Muscle of back (tissue), 11 donors: ENCODE results near the gene MAP3K6. TPM values are rescaled to one million over a fixed set of nuclear protein-coding genes. Genes with fewer than 3 reads are reported as not detected.

ENCODE experiments used
- DNase-seq, 3 donors: peaks; one replicate each; pipeline versions ENCODE4 v3.0.0 to v3.0.0-alpha.2; 2013
- polyA plus RNA-seq, 10 donors: library from polyadenylated mRNA; unstranded; fragments of 120-200 nt; gene quantifications; one replicate each; pipeline ENCODE4 v1.2.1, GENCODE V29; 2013; ENCODE audit not compliant: insufficient read length in 10 of 10

Gene MAP3K6
- polyA plus RNA-seq, 10 donors, result 8.7 to 14.8 (median 11.0) TPM

GRCh38 chr1:27379564-27380122, 12.9 kb upstream of the MAP3K6 start:
- no peak for DNase-seq

- DNase-seq, result no peak
Measured at GRCh38 chr1:27377760-27378495, 11.2 kb upstream of the MAP3K6 start.

GRCh38 chr1:27374362-27375086, 7.8 kb upstream of the MAP3K6 start, which contains the start of gene FCN3:
TSS of gene FCN3 (minus strand) at chr1:27374824. CDS start at chr1:27374818, 6 bp downstream.
- DNase-seq, result no peak

GRCh38 chr1:27372808-27373690, 6.3 kb upstream of the MAP3K6 start:
- no peak for DNase-seq

DNA sequence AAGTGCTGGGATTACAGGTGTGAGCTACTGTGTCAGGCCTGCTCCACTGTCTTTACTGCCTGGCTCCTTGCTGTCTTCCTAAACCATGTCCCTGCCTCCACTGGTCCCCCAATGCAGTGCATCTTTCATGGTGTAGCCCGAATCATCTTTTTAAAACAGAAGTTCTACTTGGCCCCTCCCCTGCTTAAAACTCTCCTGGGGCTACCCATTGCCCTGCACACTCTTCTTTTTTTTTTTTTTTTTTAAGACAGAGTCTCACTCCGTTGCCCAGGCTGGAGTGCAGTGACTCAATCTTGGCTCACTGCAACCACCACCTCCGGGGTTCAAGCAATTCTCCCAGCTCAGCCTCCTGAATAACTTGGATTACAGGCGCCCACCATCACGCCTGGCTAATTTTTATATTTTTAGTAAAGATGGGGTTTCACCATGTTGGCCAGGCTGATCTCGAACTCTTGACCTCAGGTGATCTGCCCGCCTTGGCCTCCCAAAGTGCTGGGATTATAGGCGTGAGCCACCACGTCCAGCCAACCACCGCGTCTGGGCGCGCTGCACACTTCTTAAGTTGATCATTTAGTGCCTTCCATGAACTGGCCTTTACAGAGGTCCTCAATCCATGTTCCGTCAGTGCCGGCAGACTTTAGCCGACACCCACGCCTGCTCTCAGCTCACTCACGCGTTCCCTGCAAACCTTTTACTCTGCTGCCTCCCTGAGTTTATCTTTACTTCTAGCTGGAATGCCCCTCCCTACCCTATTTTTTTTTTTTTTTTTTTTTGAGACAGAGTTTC, 5.5 kb upstream of the MAP3K6 start:
- no peak for DNase-seq

DNA sequence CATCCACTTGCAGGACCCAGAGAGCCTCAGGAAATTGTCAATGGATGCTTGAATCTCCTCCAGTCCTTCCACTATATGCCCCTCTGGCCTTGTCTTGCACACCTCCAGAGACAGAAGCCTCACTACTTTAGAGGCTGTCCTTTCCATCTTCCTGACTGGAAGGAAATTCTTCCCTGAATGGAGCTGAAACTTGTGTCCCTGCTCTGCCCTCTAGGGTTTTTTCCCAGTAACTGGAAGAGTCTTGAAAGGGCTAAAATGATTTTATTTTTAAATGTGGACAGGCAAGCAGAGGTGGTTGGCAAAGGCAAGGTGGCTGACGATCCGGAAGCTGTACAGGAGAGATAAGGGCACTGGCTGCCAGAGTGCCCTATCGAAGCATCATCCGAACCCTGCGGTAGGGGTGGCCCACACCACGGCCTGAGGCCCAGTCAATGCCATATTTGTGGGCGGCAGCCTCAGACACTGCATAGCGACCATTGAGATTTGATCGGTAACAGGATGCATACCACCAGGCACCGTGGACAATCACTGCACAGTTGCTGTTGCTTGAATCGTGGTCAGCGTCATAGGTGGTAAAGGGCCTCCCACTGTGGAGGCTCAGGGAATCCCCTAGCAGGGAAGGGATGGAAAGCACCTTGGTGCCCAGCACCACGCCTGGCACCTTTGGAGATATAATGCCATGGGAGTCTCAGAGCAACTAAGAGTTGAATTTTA, 2.3 kb upstream of the MAP3K6 start:
- no peak for DNase-seq

- DNase-seq, result no peak
Measured at GRCh38 chr1:27367160-27367650, 444 bp upstream of the MAP3K6 start.

DNA sequence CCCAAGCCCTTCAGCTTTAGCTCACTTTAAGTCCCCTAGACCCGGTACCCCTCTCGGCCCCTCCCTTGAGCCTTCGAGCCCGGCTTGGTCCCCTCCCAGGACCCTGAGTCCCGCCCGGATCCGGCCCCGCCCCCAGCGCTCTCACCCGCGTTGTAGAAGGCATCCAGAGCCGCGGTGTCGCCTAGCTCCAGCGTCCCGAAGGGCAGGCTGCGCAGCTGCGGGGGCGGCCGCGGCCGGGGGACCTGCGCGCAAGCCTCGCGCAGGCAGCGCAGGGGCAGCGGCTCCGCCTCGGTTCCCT, 699 bp downstream of the MAP3K6 start:
- peak; percentile 71 to 92 (median 76) for DNase-seq

- peak; percentile 86 to 94 (median 90) for DNase-seq
Measured at GRCh38 chr1:27365372-27366112, 1.2 kb downstream of the MAP3K6 start.

GRCh38 chr1:27364696-27365371, 1.9 kb downstream of the MAP3K6 start:
- no peak for DNase-seq

GRCh38 chr1:27363766-27364695, 2.7 kb downstream of the MAP3K6 start:
- no peak for DNase-seq

GRCh38 chr1:27361553-27361952, 5.2 kb downstream of the MAP3K6 start:
- no peak for DNase-seq

- no peak for DNase-seq
Measured at GRCh38 chr1:27361044-27361402, 5.7 kb downstream of the MAP3K6 start.

DNA sequence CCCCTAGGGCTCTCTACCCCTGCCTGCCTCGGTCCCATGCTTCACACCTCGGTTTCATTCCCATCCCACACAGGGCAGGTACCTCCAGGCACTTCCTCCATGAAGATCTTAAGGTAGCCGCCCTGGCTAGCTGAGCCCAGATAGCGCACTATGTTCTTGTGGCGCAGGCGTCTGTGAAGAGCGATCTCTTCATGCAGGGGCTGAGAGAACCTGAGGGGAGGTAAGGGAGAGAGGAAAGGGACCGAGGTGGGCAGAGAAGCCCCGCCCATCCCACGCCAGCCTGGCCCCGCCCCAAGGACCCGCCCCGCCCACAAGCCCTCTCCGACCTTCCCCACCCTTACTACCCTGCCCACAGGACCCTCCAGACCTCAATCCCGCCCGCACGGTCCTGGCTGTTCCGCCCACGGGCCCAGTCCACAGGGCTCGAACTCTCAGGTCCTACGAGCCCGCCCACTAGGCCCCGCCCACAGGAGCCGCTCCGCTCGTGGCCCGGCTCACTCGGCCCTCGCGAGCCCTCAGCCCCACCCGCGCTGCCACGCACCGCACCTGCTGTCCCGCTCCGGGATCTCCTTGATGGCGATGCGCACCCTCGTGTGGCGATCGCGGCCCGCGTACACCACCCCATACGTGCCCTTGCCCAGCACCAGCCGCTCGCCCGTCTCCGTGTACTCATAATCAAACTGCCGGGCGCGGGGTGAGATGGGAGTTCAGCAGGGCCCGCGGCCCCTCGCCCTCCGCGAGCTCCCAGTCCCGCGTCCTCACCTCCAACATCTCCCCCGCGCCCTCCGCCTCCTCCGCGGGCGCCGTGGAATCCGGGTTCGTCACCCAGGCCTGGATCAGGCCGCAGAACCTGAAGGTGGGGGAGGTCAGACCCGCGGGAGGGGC, 6.4 kb downstream of the MAP3K6 start:
- DNase-seq, result no peak

DNA sequence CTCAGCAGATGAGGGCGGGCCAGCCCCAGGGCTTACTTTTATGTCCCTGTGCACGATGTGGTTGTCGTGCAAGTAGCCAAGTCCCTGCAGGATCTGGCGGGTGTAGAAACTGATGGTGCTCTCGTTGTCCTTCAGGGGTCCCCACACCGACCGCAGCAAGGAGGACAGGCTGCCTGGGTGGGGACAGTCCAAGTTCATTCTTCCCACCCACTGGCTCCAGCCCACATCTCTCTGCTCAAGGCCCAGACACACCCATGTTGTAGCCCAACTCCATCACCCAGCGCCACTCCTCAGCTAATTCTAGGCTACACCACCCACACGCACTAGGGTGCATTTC, 7.0 kb downstream of the MAP3K6 start:
- no peak for DNase-seq

DNA sequence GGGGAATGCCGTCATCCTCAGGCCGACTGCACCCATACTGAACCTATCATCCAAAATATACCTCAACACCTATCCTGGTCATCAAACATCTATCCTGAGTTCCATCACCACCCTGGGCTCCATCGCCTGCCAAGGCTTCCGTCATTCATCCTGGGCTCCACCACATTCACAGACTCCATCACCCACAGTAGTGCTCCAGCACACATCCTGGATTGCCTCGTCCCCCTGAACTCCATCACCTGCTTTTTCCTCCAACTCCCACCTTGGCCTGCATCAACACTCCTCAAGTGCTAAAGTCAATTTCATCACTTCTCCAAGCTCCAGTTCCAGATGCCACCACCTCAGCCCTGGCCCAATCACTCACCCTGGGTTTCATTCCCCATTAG, 7.8 kb downstream of the MAP3K6 start:
- no peak for DNase-seq
